ENCODE data around the gene C17orf67. TPM values are rescaled to one million over a fixed set of nuclear protein-coding genes. Genes with fewer than 3 reads are reported as not detected.

The C17orf67 gene
- total RNA-seq, 1 donor from 2014 or later = 1.7 TPM

DNA sequence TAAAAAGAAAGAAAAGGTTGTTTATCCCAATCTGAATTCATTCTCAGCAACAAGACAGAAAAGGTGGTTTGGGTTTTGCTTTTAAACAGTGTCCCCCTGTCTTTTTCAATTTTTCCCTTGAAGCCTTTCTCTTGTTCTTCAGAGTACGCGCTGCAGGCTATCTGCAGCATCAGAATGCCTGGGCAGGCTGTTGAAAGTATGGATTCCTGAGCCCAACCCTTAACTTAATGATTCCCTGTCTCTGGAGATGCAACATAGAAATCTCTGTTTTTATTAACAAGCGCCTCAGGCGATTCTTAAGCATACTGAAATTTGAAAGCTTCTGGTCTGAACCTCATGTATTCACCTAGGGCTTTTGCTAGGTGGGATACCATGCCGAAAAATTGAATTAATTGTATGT lies 32.4 kb upstream of the C17orf67 start:
- TF ChIP-seq, protein P1, sequence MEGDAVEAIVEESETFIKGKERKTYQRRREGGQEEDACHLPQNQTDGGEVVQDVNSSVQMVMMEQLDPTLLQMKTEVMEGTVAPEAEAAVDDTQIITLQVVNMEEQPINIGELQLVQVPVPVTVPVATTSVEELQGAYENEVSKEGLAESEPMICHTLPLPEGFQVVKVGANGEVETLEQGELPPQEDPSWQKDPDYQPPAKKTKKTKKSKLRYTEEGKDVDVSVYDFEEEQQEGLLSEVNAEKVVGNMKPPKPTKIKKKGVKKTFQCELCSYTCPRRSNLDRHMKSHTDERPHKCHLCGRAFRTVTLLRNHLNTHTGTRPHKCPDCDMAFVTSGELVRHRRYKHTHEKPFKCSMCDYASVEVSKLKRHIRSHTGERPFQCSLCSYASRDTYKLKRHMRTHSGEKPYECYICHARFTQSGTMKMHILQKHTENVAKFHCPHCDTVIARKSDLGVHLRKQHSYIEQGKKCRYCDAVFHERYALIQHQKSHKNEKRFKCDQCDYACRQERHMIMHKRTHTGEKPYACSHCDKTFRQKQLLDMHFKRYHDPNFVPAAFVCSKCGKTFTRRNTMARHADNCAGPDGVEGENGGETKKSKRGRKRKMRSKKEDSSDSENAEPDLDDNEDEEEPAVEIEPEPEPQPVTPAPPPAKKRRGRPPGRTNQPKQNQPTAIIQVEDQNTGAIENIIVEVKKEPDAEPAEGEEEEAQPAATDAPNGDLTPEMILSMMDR (IDR thresholded peaks at IDR 0.05; ENCODE audit: unreplicated experiment) = no peak
- Mint-ChIP-seq H3K9me3 (ENCODE audit: unreplicated experiment) (no peaks in the 10 kb centered on the region), H3K27ac (ENCODE audit: unreplicated experiment) (no peak overlapping the region), H3K4me3 (ENCODE audit: unreplicated experiment) (no peak overlapping the region), H3K36me3 (ENCODE audit: low read depth, unreplicated experiment) (no peaks in the 10 kb centered on the region), H3K4me1 (ENCODE audit: unreplicated experiment) (peaks cover 8% of the 10 kb centered on the region), H3K27me3 (ENCODE audit: unreplicated experiment) (peaks cover 3% of the 10 kb centered on the region)
- no peak for DNase-seq (ENCODE audit: low spot score)

DNA sequence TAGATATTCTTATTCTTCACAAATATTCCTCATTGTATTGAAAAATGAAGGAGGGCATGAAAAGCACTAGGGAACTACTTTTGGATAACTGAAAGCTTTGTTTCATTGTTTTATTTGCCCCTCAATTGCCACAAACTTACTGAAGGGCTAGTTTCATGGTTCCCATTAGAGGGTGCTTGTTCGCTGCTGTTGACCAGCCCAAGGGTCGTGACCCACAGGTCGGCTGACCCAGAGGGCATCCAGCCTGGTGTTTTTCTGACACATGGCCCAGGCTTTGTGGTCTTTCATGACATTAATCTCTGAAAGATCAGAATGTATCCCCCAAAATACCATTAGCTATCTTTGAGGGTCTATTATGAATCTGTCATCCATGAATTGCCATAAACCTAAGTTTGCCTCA lies 30.3 kb upstream of the C17orf67 start:
- no peak for DNase-seq (ENCODE audit: low spot score)
- no peaks in the 10 kb centered on the region for H3K36me3 Mint-ChIP-seq (ENCODE audit: low read depth, unreplicated experiment)
- TF ChIP-seq, protein P1 (IDR thresholded peaks at IDR 0.05; ENCODE audit: unreplicated experiment) = no peak
- H3K27ac Mint-ChIP-seq (ENCODE audit: unreplicated experiment) = no peak overlapping the region
- peaks cover 8% of the 10 kb centered on the region for H3K4me1 Mint-ChIP-seq (ENCODE audit: unreplicated experiment)
- no peaks in the 10 kb centered on the region for H3K27me3 Mint-ChIP-seq (ENCODE audit: unreplicated experiment)
- H3K4me3 Mint-ChIP-seq (ENCODE audit: unreplicated experiment) = no peak overlapping the region
- H3K9me3 Mint-ChIP-seq (ENCODE audit: unreplicated experiment) = no peaks in the 10 kb centered on the region

DNA sequence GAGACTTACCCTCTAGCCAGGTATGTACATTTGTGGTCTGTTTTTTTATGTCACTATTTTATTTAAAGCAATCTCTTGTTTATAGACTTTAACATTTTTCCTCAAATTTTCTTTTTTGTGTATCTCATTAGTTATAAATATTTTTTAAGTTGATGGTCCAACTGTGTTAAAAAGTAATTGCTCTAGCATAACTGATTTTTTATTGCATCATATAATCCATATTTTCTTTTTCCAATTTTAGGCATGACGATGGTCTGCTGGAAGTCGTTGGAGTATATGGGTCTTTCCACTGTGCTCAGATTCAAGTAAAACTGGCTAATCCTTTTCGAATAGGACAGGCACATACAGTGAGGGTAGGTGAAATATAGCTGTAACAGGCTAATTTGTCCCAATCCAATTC lies 28.2 kb upstream of the C17orf67 start:
- H3K27ac Mint-ChIP-seq (ENCODE audit: unreplicated experiment) = no peak overlapping the region

DNA sequence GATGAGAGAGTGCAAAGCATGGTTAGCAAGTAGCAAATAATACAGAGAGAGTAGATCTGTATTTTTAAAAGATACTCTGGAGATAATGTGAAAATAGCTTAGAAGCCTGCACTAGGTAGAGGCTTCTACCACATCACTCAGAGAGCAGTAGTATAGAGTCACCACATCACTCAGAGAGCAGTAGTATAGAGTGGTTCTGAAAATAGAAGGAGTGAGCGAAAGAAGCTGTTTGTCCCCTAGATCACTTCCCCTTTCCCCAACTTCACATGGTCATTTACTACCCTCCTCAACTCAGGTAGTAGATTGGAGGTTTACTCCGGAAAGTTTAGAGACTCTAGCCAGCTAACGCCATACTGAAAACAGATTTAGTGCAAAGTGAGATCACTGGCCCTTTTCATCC lies 17.3 kb upstream of the C17orf67 start:
- H3K27me3 Mint-ChIP-seq (ENCODE audit: unreplicated experiment) = no peaks in the 10 kb centered on the region
- TF ChIP-seq, protein P1 (IDR thresholded peaks at IDR 0.05; ENCODE audit: unreplicated experiment) = no peak
- peaks cover 11% of the 10 kb centered on the region for H3K4me1 Mint-ChIP-seq (ENCODE audit: unreplicated experiment)
- no peak overlapping the region for H3K4me3 Mint-ChIP-seq (ENCODE audit: unreplicated experiment)
- H3K27ac Mint-ChIP-seq (ENCODE audit: unreplicated experiment) = no peak overlapping the region
- H3K9me3 Mint-ChIP-seq (ENCODE audit: unreplicated experiment) = no peaks in the 10 kb centered on the region
- no peak for DNase-seq (ENCODE audit: low spot score)
- no peaks in the 10 kb centered on the region for H3K36me3 Mint-ChIP-seq (ENCODE audit: low read depth, unreplicated experiment)

More for the DNA sequence above, 28.2 kb upstream of the C17orf67 start:
- Mint-ChIP-seq H3K27me3 (ENCODE audit: unreplicated experiment) (no peaks in the 10 kb centered on the region), H3K4me1 (ENCODE audit: unreplicated experiment) (no peaks in the 10 kb centered on the region), H3K36me3 (ENCODE audit: low read depth, unreplicated experiment) (no peaks in the 10 kb centered on the region), H3K9me3 (ENCODE audit: unreplicated experiment) (no peaks in the 10 kb centered on the region), H3K4me3 (ENCODE audit: unreplicated experiment) (no peak overlapping the region)
- DNase-seq (ENCODE audit: low spot score) = no peak
- TF ChIP-seq, protein P1 (IDR thresholded peaks at IDR 0.05; ENCODE audit: unreplicated experiment) = no peak

DNA sequence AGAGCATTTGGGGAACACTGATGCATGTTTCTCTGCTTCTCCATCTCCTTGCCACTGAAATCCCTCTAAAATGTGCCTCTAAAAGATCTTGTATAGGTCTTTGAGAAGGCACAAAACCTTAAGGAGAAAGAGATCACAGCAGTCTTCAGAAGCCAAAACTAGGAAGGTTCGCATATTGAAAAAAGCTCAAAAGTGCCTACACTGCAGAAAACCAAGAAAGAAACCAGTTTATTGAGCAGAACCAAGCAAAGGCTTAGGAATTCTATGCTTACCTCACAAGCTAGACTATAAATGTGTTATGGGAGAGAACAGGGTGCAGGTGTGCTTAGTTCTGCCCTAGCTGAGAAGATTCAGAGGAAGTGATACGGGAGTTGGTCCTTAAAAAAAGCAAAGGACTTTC lies 16.9 kb upstream of the C17orf67 start:
- Mint-ChIP-seq H3K4me3 (ENCODE audit: unreplicated experiment) (no peak overlapping the region), H3K9me3 (ENCODE audit: unreplicated experiment) (no peaks in the 10 kb centered on the region), H3K27ac (ENCODE audit: unreplicated experiment) (no peak overlapping the region), H3K27me3 (ENCODE audit: unreplicated experiment) (no peaks in the 10 kb centered on the region), H3K36me3 (ENCODE audit: low read depth, unreplicated experiment) (no peaks in the 10 kb centered on the region), H3K4me1 (ENCODE audit: unreplicated experiment) (peaks cover 11% of the 10 kb centered on the region)
- TF ChIP-seq, protein P1 (IDR thresholded peaks at IDR 0.05; ENCODE audit: unreplicated experiment) = no peak
- no peak for DNase-seq (ENCODE audit: low spot score)

Data from endothelial cell (in vitro differentiated cells).